ENCODE results near the gene CNPY4.

Gene CNPY4, protein sequence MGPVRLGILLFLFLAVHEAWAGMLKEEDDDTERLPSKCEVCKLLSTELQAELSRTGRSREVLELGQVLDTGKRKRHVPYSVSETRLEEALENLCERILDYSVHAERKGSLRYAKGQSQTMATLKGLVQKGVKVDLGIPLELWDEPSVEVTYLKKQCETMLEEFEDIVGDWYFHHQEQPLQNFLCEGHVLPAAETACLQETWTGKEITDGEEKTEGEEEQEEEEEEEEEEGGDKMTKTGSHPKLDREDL

DNA sequence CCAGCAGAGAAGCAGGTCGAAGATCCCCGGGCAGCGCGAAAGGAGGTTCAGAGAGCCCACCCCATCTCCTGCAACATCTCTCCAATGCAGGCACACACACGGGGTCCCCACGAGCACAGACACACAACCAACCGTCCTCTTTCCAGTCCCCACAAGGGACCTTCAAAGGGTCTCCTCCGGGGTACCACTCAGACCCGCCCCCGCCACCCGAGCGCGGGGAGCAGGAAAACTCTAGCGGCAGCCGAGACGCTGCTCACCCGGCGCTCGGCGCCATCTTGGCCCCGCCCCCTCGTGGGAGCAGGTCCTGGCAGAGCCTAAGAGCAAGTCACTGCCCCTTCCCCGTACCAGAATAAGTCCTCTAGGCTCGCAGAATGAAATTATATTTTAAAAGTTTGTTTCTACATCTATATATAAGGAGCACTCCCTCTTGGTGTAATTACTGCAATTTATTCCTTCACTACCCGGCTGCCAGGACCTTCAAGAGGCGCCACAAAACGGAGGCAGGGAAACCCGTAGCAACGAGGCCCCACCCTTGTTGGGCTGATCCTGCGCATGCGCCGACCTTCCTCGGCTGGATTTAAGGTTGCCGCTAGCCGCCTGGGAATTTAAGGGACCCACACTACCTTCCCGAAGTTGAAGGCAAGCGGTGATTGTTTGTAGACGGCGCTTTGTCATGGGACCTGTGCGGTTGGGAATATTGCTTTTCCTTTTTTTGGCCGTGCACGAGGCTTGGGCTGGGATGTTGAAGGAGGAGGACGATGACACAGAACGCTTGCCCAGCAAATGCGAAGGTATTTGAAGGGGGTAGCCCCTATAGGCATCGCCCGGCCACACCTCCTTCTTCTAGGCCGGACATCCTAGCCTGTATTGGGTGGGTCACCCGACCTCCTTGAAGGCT is at the start of gene CNPY4, which contains the start of gene TAF6:
TSS of gene CNPY4 (plus strand) at position 563 of the 898 bp plus-strand sequence. CDS start at position 674, 111 bp downstream.
TSS of gene TAF6 (minus strand) at position 287 of the 898 bp plus-strand sequence. CDS start 5,149 bp downstream, outside the sequence.
- peak; percentile 91 for DNase-seq

DNA sequence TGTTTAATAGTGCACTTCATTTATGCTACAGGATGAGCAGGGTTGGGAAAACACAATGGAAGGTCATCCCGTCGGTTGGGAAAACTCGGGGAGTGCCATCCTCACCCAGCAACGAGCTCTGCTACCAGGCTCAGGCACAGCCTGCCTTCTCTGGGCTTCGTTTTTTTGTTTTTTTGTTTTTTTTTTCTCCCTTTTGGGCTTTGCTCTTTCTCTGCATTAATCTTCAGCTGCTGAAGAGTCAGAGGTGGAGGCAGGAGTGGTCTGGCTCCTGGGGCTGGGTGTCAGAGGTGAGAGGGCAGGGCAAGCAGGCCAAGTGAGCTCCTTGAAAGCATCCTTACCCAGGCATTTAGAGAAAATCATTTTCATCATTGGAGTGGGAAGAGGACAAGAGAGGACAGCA is 49.4 kb upstream of the CNPY4 start:
- DNase-seq: no peak

DNA sequence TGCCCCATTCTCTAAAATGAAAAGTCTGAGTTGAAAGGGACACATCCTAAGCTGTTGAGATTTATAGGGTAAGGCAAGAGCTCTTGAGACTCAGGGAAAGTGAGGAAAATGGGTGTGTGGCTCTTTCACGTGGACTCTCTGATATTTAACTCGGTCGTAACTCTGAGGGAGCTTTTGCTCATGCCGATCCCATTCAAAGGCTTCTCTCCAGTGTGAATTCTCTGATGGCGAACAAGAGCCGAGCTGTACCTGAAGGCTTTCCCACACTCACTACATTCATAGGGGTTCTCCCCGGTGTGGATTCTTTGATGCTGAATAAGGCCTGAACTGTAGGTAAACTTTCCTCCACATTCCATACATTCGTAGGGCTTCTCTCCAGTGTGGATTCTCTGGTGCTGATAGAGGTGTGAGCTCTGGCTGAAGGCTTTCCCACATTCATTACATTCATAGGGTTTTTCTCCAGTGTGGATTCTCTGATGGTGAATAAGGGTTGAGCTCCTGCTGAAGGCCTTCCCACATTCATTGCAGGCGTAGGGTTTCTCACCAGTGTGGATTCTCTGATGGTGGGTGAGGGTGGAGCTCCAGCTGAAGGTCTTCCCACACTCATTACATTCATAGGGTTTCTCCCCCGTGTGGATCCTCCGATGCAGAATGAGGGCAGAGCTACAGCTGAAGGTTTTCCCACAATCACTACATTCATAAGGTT is 48.3 kb upstream of the CNPY4 start:
- no peak for DNase-seq

GRCh38 chr7:100072462-100072861 is 47.0 kb upstream of the CNPY4 start:
- no peak for DNase-seq

DNA sequence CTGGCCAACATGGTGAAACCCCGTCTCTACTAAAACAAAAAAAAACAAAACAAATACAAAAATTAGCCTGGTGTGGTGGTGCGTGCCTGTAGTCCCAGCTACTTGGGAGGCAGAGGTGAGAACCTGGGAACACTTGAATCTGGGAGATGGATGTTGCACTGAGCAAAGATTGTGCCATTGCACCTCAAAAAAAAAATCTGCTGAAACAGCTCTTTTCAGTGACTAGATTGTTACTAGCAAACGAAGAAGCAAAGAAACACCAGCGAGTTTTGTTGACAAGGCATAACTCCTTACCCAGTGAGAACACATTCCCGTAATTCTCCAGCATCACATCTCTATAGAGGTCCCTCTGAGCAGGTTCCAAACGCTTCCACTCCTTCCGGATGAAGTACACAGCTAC is 44.6 kb upstream of the CNPY4 start:
- no peak for DNase-seq

DNA sequence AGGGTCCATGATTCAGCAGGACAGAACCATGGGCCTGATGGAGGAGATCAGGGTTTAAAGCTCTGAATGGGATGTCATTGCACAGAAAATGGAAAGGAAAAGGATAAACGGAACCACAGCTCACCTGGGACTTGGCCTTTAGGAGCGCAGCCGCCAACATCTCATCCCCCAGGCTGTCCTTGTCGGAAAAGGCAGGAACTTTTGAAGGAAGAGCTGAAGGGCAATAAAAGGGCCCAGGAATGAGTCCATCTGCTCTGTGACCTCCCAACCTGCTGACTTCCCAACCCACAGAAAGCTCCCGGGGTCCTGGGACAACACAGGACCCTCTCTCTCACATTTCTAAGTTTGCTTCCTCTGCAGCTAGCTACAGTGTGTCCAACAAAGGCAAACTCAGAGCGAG is 44.0 kb upstream of the CNPY4 start:
- DNase-seq: no peak

- no peak for DNase-seq
These were observed 42.2 kb upstream of the CNPY4 start for GRCh38 chr7:100077205-100077604.

DNA sequence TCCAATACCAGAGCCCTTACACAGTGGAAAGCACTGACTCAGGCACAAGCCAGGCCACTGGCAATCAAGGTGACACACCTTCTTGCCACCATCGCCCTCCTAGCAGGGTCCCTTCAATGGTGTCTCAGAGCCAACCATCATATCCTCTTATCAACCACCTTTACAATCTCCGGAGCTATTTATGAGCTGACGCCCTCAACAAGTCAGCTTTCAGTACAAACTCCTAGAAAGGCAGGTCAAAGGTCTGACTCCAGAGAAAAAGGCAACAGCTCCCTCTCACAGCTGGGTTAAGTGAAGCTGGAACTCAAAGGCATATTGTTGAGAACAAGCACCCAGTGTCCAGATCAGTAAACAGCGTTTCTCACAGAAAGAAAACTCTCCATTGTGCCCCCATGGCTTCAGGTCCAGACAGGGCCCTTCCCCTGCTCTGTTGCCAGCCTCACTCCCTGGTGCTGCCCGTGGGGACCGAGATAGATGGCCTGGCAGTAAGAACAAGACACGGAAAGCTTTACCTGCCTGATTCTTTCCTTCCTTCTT is 40.3 kb upstream of the CNPY4 start:
- DNase-seq: no peak

GRCh38 chr7:100080907-100081534 is 38.4 kb upstream of the CNPY4 start:
- peak; percentile 87 for DNase-seq

DNA sequence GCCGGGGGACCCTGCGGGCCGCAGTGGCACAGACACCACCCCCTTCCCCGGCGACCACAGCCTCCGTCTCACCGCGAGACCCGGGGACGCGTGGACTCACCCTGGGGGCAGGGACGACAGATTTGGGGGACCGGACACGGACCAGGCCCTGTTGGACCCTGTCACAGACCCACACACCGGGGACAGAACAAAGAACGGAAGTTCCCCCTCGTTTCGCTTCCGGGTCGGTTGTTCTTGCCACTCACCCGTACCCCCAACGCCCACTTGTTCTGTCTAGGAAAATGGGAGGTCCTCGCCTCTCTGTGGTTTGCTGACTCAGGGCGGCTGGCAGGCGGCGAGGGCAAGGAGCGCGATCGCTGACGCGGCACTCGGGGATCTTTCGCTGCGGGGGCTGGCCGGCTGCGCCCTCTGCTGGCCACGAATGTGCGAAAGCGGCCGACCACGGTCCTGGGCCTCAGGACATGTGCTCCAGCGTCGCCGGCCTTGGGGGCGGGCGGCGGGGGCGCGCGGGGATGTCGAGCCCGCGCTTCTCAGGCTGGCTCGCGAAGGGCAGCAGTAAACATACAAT is 37.8 kb upstream of the CNPY4 start, which contains the start of gene ZNF3:
TSS of gene ZNF3 (minus strand) at position 189 of the 568 bp plus-strand sequence. CDS start 4,366 bp downstream, outside the sequence.
- DNase-seq: peak; percentile 98

GRCh38 chr7:100082978-100083377 is 36.5 kb upstream of the CNPY4 start:
- DNase-seq: no peak

DNA sequence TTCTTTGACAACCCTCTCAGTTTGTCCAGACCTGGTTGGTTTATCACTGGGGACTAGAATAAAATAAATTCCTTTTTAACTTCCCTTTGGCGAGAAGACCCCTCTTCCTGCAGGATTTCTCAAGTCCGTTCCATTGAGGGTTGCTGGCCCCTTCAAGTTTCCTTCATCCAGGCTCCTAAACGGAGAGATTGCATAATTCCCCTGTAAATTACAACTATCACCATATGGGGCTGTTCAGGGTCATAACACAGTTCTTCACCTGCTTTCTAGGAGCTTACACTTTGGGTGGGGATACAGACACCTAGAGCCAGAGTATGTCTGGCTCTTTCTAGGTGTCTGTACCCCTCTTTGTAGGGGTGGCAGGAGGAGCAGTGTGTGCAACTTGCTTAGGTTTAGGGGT is 33.9 kb upstream of the CNPY4 start:
- no peak for DNase-seq

DNA sequence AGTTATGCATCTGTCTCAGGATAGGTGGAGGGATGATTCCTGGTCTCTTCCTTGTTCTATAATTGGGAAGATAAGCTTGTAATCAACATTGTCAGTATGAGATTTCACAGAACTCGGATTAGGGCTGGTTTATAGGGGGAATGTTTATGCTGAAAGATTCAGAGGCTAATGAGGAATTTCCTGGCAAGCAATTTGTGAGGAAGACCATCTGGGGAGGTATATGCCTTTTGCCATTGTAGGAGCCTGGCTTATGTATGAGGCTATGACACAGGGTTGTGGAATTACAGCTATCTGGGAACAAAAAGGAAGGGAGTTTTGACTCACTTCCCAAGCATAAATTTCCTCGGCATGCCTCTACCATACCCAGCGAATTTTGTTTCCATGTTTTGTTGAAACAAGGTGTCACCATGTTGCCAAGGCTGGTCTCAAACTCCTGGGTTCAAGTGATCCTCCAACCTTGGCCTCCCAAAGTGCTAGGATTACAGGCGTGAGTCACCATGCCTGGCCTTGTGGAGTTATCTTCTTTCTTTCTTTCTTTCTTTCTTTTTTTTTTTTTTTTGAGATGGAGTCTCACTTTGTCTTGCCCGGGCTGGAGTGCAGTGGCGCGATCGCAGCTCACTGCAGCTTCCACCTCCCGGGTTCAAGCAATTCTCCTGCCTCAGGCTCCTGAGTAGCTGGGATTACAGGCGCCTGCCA is 32.2 kb upstream of the CNPY4 start:
- DNase-seq: no peak

GRCh38 chr7:100088095-100088620 is 31.3 kb upstream of the CNPY4 start:
- no peak for DNase-seq

- peak; percentile 50 for DNase-seq
These were observed 30.6 kb upstream of the CNPY4 start, which contains the start of gene COPS6 for GRCh38 chr7:100088621-100089457. TSS of gene COPS6 (plus strand) at chr7:100088969. CDS start at chr7:100088991, 22 bp downstream.

- DNase-seq: no peak
These were observed 29.8 kb upstream of the CNPY4 start for GRCh38 chr7:100089458-100090196.

DNA sequence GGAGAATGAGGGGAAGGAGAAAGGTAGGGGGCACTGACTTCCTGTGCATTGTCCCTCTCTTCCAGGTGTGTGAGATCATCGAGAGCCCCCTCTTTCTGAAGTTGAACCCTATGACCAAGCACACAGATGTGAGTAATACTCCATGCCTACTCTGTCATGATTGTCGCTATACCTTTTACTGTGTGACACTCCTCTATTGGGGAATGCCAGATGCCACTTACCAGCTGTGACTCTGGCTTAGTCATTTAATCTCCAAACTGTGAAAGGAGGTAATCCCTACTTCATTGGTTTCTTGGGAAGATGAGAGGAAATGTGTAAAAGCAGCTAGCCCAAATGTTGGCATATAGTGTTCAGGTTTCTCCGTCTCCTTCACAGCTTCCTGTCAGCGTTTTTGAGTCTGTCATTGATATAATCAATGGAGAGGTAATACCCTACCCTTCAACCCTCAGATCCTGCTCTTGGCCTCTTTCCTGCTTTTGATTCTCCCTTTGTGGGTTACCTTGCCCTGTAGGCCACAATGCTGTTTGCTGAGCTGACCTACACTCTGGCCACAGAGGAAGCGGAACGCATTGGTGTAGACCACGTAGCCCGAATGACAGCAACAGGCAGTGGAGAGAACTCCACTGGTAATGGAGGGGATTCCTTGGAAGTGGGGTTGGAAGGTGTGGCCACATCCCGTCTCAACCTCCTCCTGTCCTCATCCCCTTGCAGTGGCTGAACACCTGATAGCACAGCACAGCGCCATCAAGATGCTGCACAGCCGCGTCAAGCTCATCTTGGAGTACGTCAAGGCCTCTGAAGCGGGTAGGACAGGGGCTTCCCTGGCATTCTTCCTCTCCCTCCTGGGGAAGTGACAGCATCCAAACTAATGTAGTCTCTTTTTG is 28.7 kb upstream of the CNPY4 start:
- no peak for DNase-seq

Measured in NCI-H2029 (cell line).